NCI-H1417 (cell line): Measurements from ENCODE around the gene PALS1.
A peak's percentile ranks its signal among the peaks of the same experiment; 100 is the strongest.
"Not testable (repeated sequence)": the region's sequence is repeated elsewhere in the genome, so short reads cannot be mapped to it uniquely, and the experiment has no call there.

Experiments
- DNase-seq, 3 experiments: peaks; one replicate each; lab custom pipeline; 2025; lab: John Stamatoyannopoulos, UW

The PALS1 gene

DNA sequence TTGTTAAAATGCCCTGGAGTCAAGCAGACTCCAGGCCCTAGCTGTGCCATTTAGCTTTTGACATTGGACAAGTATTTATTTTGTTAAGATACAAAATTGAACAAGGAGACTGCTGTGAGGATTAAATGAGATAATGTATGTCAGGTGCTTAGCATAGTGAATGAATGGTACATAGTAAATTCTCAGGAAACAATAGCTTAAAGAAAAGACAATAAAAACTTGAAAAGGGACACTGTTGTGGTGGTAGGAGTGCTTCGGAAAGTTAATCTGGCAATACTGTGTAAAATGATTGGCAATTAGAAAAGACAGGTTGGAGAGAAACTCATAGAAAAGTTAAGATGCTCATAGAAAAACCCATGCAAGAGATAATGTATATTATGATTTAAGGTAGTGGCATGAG lies 19.7 kb downstream of the PALS1 start:
- DNase-seq = no peak

GRCh38 chr14:67263499-67264149 lies 22.4 kb downstream of the PALS1 start:
- DNase-seq = no peak

- DNase-seq = no peak
Measured at GRCh38 chr14:67265131-67265530, 23.9 kb downstream of the PALS1 start.

DNA sequence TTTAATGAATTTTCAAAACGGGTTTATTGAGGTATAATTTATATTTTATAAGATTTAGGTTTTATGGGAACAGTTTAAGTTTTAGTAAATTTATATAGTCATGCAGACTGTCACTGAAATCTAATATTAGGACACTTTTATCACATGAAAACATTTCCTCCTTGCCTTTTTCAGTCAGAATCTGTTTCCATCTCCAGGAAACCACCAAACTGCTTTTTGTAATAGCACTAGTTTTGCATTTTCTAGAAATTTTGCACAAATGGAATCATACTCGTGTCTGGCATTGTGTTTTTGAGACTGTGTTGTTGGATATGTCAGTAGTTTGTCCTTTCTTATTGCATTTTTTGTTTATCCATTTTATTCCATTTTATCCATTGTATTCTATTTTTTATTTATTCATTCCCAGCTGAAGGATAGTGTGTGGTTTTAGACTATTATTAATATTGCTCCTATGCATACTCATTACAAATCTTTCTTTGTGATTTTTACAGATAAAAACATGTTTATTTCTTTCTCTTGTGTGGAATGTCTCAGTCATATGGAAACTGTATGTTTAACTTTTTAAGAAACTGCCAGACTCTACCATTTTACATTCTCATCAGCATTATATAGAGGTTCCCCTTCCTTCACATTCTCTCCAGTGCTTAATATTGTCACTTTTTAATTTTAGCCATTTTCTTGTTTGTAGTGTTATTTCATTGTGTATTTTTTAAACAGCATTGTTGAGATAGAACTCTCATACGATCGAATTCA lies 26.5 kb downstream of the PALS1 start:
- no peak for DNase-seq

DNA sequence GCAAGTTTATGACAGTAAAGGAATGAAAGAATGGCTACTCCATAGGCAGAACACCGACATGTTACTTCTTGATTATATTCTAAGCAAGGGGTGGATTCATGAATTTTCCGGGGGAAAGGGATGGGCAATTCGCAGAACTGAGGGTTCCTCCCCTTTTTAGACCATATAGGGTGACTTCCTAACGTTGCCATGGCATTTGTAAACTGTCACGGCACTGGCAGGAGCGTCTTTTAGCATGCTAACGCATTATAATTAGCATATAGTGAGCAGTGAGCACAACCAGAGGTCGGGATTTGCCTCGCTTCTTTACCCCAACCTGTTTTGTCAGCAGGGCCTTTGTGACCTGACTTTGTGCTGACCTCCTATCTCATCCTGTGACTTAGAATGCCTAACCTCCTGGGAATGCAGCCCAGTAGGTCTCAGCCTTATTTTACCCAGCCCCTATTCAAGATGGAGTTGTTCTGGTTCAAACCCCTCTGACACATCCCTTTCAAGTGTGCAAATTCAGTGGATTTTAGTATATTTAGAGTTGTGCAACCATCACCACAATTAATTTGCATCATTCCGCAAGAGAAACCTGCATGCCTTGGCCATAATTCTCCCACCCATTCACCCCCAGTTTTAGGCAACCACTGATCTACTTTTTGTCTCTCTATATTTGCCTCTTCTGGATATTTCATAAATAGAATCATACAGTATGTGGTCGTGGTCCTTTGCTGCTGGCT lies 27.4 kb downstream of the PALS1 start:
- DNase-seq = no peak

DNA sequence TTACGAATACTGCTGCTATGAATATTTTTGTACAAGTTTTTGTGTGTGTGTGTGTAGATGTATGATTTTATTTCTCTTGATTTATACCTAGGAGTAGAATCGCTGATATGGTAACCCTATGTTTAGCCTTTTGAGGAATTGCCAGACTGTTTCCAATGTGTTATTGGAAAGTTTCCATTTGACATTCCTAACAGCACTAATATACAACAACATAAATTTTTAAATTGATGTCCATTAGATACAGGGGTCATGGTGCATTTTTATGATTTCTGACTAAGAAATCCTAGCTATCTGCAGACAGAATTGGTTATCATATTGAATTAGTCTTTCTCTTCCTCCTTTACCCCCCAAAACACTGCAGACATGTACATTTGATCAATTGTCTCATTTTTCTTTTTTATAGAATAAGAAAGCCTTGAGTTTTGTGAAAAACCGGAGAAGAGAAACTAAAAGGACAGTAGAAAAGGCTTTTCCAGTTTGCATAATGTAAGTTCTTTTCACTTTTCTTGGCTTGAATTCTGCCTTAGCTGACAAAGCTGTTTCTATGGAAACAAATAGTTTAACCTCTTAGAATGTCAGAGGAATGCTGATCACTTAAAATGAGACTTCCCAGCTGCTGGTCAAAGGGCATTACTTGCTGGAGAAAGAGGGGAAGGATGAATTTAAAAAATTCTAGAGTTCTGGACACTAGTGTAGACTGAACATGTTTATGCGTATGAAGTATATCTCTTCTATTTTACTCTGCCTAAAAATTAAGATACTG lies 28.2 kb downstream of the PALS1 start:
- no peak for DNase-seq

DNA sequence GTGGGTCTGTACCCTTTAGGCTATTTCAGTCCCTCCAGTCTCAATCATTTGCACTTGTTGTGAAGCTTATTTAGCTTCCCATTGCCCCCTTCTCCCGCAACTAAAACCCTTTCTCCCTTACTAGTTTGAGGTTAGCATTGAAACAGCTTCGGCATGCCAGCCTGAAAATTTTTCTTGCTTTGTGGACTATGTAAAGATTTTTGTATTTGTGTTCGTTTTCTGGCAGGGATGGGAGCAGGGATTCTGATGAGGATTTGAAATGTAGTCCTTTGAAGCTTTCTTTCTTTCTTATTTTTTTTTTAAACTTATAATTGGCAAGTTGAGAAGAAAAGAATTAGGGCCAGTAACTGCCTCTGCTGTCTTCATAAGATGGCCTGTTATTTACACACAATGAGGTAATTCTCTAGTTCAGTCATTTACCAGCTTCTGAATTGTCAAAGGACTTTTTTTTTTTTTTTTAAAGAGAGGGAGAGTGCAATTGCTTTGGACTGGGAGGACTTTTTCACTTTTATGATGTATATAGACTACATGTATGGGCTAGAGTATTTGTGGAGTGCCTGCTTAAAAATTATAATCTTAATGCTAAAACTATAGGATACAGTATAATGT lies 29.0 kb downstream of the PALS1 start:
- DNase-seq = no peak

DNA sequence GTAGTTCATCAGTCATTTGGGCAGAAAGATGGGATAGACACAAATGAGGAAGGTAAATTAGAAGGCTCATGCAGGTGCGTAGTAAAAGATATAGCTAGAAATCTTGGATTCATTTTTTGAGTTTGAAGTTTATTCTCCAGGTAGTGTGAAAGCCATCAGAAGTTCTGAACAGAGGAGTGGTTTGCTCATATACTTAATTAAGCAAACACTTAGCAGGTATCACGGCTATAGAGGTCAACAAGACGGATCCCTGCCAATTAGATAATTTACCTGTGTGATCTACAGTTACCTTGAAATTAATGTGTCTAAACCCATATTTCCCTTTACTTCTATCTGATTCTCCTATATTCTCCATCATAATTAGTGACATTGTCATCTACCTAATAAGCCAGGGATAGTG lies 29.7 kb downstream of the PALS1 start:
- DNase-seq = no peak

GRCh38 chr14:67273281-67273680 lies 32.0 kb downstream of the PALS1 start:
- not testable (repeated sequence) for DNase-seq

DNA sequence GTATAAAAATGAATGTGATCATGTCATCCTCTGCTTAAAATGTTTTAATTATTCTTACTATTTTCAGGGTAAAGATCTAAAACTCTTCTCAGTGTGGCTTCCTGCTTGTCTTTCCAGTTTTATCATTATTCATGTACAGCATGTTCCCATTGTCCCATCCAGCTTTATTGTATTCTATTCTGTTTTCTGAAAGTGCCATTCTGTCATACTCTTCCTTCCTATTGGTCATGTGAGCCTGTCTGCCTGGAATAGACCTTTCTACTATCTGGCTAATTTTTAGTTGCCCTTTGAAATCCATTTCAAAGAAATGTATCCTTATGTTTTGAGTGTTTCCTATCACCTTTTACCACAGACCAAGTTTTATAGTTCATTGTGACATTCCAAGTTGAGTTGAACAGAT lies 34.9 kb downstream of the PALS1 start:
- no peak for DNase-seq

DNA sequence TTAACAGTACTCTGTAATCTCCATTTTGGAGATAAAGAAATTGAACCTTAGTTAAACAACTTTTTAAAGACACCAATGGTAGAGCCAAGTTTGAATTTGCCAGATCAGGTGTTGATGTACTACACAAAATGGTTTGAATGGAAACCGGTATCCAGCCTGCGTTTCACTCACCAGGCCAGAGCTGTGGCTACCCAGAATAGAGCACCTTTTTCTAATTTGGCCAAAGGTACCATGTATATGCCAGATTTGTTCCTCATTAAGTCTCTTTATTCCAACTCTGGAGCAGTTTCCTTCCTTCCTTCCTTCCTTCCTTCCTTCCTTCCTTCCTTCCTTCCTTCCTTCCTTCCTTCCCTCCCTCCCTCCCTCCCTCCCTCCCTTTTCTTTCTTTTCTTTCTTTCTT lies 39.3 kb downstream of the PALS1 start:
- no peak for DNase-seq

DNA sequence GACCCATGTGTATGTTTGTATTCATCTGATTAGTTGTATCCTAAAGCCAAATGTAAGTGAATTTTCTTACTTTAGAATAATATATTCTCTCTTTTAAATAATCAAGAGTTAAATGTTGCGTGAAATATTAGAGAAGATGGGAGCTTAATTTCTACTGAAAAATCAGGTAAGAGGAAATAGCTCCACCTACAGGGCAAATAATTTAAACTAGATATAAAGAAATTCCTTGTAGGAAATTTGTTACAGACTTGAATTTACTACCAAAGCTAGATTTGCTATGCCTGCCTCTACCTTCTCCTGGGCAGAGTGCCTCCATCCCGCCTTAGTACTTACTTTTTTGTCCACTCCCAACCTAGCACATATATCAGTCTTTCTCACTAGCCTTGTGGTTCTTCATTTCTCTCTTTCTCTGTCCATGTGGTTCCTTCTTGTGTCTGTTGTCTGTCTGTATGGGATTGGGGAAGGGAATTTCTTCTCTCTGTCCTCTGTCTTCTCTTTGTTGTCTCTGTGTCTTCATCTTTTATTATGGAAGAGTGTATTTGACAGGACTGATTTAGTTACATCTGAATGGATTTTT lies 44.7 kb downstream of the PALS1 start:
- peak in 2 of 3 experiments; percentile 40 to 57 for DNase-seq
